SK-N-SH (cell line): ENCODE data around the gene FRAS1.

Source experiments
- FOXM1 ChIP-seq: IDR thresholded peaks from 2 replicates; pipeline ENCODE4 v1.4.0; 2012; ENCODE audit warnings: low read depth, mild to moderate bottlenecking
- JUND ChIP-seq: IDR thresholded peaks from 2 replicates; pipeline ENCODE4 v1.4.0; 2012
- RAD21 ChIP-seq: IDR thresholded peaks from 2 replicates; pipeline ENCODE4 v1.6.1; 2012; ENCODE audit warnings: mild to moderate bottlenecking, low read length
- TF ChIP-seq, protein P1 (sequence below): fragments of 200-600 bp; sonication (generic); IDR thresholded peaks from 2 replicates; pipeline ENCODE4 v1.6.1; 2017; ENCODE audit warnings: antibody characterized with exemption, mild to moderate bottlenecking, moderate library complexity

DNA sequence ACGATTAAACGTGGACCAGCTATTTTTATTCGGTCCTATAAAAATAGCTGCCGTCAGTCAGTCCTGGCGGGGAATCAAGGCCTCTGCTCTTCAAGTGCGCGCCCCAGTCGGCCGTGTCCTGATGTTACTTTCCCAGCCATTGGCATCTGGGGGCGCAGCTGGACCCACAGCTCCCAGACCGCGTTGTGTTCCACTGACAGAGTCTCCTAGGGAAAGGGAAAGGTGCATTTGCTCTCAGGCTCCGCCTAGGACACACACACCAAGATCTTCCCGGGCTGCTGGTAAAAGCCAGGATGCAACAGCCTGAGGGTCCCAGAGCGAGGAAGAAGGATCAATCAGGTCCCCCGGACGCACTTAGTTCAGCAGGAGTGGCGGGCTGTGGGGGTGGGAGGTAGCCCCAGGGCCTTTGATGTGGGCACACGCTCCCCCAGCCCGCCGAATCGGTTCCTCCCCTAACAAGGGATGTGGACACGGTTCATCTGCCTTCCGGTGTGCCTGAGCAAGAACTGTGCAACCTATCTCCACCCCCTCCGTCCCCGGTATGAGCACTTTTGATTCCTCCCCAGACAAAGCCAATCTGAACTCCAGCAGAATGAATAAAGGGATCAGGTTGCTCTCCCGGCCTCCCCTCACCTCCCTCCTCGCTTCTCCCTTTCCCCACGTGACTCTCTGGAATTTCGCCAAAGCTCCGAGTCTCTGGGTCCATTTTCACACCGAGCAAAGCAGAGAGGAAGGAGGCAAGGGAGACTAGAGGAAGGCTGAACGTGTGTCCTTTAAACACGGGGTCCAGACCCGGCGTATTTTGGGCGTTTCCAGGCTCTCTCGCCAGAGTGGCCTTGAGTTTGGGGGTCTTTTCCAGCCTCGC lies 626 bp upstream of the FRAS1 start:
- TF ChIP-seq, protein P1, sequence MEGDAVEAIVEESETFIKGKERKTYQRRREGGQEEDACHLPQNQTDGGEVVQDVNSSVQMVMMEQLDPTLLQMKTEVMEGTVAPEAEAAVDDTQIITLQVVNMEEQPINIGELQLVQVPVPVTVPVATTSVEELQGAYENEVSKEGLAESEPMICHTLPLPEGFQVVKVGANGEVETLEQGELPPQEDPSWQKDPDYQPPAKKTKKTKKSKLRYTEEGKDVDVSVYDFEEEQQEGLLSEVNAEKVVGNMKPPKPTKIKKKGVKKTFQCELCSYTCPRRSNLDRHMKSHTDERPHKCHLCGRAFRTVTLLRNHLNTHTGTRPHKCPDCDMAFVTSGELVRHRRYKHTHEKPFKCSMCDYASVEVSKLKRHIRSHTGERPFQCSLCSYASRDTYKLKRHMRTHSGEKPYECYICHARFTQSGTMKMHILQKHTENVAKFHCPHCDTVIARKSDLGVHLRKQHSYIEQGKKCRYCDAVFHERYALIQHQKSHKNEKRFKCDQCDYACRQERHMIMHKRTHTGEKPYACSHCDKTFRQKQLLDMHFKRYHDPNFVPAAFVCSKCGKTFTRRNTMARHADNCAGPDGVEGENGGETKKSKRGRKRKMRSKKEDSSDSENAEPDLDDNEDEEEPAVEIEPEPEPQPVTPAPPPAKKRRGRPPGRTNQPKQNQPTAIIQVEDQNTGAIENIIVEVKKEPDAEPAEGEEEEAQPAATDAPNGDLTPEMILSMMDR = no peak
- TF ChIP-seq JUND (no peak), RAD21 (0 out of 2 replicates have a peak, but pooled peaks have one; percentile 11), FOXM1 (no peak)
